Trophoblast cell (in vitro differentiated cells and primary cell): ENCODE data around the gene ZC3H7A. TPM values are rescaled to one million over a fixed set of nuclear protein-coding genes. Genes with fewer than 3 reads are reported as not detected.
A peak's percentile ranks its signal among the peaks of the same experiment; 100 is the strongest.

Experiments used
- DNase-seq, 2 donors: peaks; one replicate each; pipeline ENCODE4 v3.0.0-alpha.2; 2016
- H2AFZ ChIP-seq: 2 replicates; pipeline ENCODE4 v1.6.1; 2013; ENCODE audit warnings: low read length, moderate library complexity, mild to moderate bottlenecking; ENCODE audit not compliant: insufficient read depth, poor library complexity
- H2AK5ac ChIP-seq: 2 replicates; pipeline ENCODE4 v1.6.1; 2013; ENCODE audit warnings: mild to moderate bottlenecking, low read length
- H2BK120ac ChIP-seq: 2 replicates; pipeline ENCODE4 v1.6.1; 2013; ENCODE audit warnings: low read length, mild to moderate bottlenecking, moderate library complexity; ENCODE audit not compliant: insufficient read depth, poor library complexity
- H2BK12ac ChIP-seq: 2 replicates; pipeline ENCODE4 v1.6.1; 2013; ENCODE audit warnings: mild to moderate bottlenecking, low read length, moderate library complexity
- H2BK5ac ChIP-seq: 2 replicates; pipeline ENCODE4 v1.6.1; 2013; ENCODE audit warnings: low read length, low read depth, moderate library complexity, mild to moderate bottlenecking; ENCODE audit not compliant: poor library complexity
- H3K14ac ChIP-seq: 2 replicates; pipeline ENCODE4 v1.6.1; 2013; ENCODE audit warnings: mild to moderate bottlenecking, low read length
- H3K18ac ChIP-seq: 2 replicates; pipeline ENCODE4 v1.6.1; 2013; ENCODE audit warnings: mild to moderate bottlenecking, low read length
- H3K23ac ChIP-seq: 2 replicates; pipeline ENCODE4 v1.6.1; 2013; ENCODE audit warnings: low read length
- H3K27ac ChIP-seq: 2 replicates; pipeline ENCODE4 v1.5.1; 2013; ENCODE audit warnings: low read depth, mild to moderate bottlenecking, inconsistent platforms, low read length, moderate library complexity
- H3K27me3 ChIP-seq: 2 replicates; pipeline ENCODE4 v1.6.1; 2013; ENCODE audit warnings: inconsistent platforms, mild to moderate bottlenecking, low read length, moderate library complexity; ENCODE audit not compliant: insufficient read depth
- H3K36me3 ChIP-seq, 2 experiments: 1 replicate in 1 of 2; 2 replicates in 1 of 2; pipeline ENCODE4 v1.6.1; 2013; ENCODE audit warnings: low read length in 2 of 2, mild to moderate bottlenecking in 2 of 2, moderate library complexity in 1 of 2; ENCODE audit not compliant: insufficient read depth in 2 of 2, control insufficient read depth in 1 of 2
- H3K4ac ChIP-seq: 2 replicates; pipeline ENCODE4 v1.6.1; 2013; ENCODE audit warnings: low read depth, mild to moderate bottlenecking, low read length, moderate library complexity
- H3K4me1 ChIP-seq, 2 experiments: 1 replicate in 1 of 2; 2 replicates in 1 of 2; pipeline ENCODE4 v1.6.1; 2013; ENCODE audit warnings: low read length in 2 of 2, mild to moderate bottlenecking in 2 of 2, moderate library complexity in 1 of 2; ENCODE audit not compliant: insufficient read depth in 2 of 2, control insufficient read depth in 1 of 2
- H3K4me2 ChIP-seq: 2 replicates; pipeline ENCODE4 v1.6.1; 2013; ENCODE audit warnings: inconsistent platforms, mild to moderate bottlenecking, low read length, moderate library complexity
- H3K4me3 ChIP-seq: 2 replicates; pipeline ENCODE4 v1.5.1; 2013; ENCODE audit warnings: mild to moderate bottlenecking, low read depth, low read length, inconsistent platforms
- H3K79me1 ChIP-seq: one replicate; pipeline ENCODE4 v1.6.1; 2013; ENCODE audit warnings: low read length
- H3K79me2 ChIP-seq: 2 replicates; pipeline ENCODE4 v1.6.1; 2013; ENCODE audit warnings: low read length, mild to moderate bottlenecking; ENCODE audit not compliant: control insufficient read depth, insufficient read depth, poor library complexity
- H3K9ac ChIP-seq: 2 replicates; pipeline ENCODE4 v1.6.1; 2013; ENCODE audit warnings: mild to moderate bottlenecking, low read length
- H3K9me3 ChIP-seq: 2 replicates; pipeline ENCODE4 v1.6.1; 2013; ENCODE audit warnings: low read depth, mild to moderate bottlenecking, control low read depth, inconsistent platforms, low read length; ENCODE audit not compliant: insufficient read depth
- H4K12ac ChIP-seq: 2 replicates; pipeline ENCODE4 v1.6.1; 2013; ENCODE audit warnings: low read depth, mild to moderate bottlenecking, low read length, moderate library complexity
- H4K8ac ChIP-seq: 2 replicates; pipeline ENCODE4 v1.6.1; 2013; ENCODE audit warnings: low read depth, mild to moderate bottlenecking, low read length, moderate library complexity
- H4K91ac ChIP-seq: one replicate; pipeline ENCODE4 v1.6.1; 2013; ENCODE audit warnings: low read depth, mild to moderate bottlenecking, low read length, moderate library complexity
- WGBS: extraction: QIAGEN DNeasy Blood & Tissue Kit; methylation state at CpG from one replicate; pipeline ENCODE4 v1.1.7; 2013; ENCODE audit warnings: missing lambda C conversion rate; ENCODE audit not compliant: insufficient read length, insufficient coverage; ENCODE audit errors: extremely low coverage; 5-methylcytosine and 5-hydroxymethylcytosine counted together
- polyA plus RNA-seq: library from polyadenylated mRNA; stranded (reverse); fragments of 200-250 nt; gene quantifications from 2 replicates; pipeline ENCODE4 v1.2.3, GENCODE V29; 2013

The ZC3H7A gene, protein sequence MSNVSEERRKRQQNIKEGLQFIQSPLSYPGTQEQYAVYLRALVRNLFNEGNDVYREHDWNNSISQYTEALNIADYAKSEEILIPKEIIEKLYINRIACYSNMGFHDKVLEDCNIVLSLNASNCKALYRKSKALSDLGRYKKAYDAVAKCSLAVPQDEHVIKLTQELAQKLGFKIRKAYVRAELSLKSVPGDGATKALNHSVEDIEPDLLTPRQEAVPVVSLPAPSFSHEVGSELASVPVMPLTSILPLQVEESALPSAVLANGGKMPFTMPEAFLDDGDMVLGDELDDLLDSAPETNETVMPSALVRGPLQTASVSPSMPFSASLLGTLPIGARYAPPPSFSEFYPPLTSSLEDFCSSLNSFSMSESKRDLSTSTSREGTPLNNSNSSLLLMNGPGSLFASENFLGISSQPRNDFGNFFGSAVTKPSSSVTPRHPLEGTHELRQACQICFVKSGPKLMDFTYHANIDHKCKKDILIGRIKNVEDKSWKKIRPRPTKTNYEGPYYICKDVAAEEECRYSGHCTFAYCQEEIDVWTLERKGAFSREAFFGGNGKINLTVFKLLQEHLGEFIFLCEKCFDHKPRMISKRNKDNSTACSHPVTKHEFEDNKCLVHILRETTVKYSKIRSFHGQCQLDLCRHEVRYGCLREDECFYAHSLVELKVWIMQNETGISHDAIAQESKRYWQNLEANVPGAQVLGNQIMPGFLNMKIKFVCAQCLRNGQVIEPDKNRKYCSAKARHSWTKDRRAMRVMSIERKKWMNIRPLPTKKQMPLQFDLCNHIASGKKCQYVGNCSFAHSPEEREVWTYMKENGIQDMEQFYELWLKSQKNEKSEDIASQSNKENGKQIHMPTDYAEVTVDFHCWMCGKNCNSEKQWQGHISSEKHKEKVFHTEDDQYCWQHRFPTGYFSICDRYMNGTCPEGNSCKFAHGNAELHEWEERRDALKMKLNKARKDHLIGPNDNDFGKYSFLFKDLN
- polyA plus RNA-seq, result 37.2 and 37.3 TPM in 2 replicates

DNA sequence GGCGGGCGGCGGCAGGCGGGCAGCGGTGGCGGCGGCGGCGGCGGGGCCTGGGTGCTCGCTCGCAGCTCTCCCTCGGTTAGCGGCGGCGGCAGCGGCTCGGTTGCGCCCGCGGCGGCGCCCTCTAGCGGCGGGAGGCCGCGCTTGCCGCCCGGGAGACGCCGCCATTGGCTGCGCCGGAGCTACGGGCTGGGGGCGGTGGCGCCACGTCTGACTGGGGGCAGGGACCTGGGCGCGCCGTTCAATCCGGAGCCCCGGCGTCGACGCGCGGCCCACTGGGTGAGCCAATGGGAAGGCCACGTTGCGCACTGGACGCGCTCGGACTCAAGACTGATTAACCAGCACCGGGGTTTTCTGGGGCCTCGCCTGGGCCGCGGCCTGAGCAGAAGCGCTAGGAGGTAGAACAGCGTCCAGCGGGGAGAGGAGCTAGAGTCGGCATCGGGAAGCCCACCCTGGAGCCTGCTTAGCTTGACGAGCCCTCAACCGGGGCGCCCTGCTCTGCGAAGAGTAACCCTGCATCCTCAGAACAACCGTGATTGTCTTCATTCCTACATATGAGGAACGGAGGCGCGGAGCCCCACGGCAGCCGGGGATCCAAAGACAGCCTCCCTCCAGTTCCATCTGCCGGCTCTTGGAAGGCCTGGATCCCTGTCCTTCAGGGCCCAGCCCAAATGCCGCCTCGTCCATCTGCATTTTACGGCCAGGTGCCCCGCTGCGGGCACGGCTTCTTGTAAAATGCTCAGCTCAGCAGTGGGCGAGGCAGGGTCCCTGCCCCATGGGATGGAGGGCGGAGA, at the start of gene ZC3H7A:
Gene ZC3H7A (minus strand): TSS at position 93 of the 791 bp plus-strand sequence. CDS start 14,904 bp downstream, outside the sequence.
- Histone ChIP-seq H2AK5ac (peak within 1 kb of the TSS; percentile 67), H3K23ac (no peak within 1 kb of the TSS), H2AFZ (peak within 1 kb of the TSS; percentile 93), H3K4me2 (peak within 1 kb of the TSS; percentile 81), H3K27me3 (no peaks in the 10 kb centered on the region), H3K4ac (peak within 1 kb of the TSS; percentile 91), H3K14ac (peak within 1 kb of the TSS; percentile 97), H3K4me3 (peak within 1 kb of the TSS; percentile 86), H3K79me2 (peaks cover 21% of the 10 kb centered on the region), H3K27ac (peak within 1 kb of the TSS; percentile 93), H2BK120ac (peak within 1 kb of the TSS; percentile 83), H2BK5ac (peak within 1 kb of the TSS; percentile 91), H3K18ac (peak within 1 kb of the TSS; percentile 98), H3K9ac (peak within 1 kb of the TSS; percentile 80), H4K91ac (peak within 1 kb of the TSS; percentile 96), H4K8ac (peak within 1 kb of the TSS; percentile 87), H3K79me1 (peaks cover 17% of the 10 kb centered on the region), H2BK12ac (peak within 1 kb of the TSS; percentile 5), H4K12ac (peak within 1 kb of the TSS; percentile 86), H3K9me3 (no peaks in the 10 kb centered on the region), H3K36me3 (peaks cover 0 to 3% of the 10 kb centered on the region in 2 experiments), H3K4me1 (peaks cover 14 to 29% of the 10 kb centered on the region in 2 experiments)
- no CpG with 5 or more reads among the region's 80 CpGs for WGBS
- DNase-seq, result peak; percentile 97 to 98

DNA sequence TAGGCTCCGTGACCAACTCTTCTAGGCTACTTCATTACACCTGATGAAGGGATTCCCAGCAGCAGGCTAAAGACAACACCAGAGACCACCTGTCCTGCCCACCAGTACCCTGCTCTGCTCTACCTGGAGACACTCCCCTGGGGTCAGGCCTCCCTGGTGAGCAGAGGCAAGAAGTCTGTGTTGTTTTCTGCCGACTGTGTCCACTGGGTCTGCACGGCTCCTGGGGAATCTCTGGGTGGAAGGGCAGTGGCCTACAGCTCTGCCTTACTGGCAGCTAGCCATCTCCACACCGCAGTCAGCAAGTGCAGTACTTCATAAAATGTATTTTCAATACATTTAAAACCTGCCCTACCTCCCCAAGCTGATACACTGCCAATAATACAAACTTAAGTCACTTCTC, 47.4 kb upstream of the ZC3H7A start:
- Histone ChIP-seq H4K8ac (no peak overlapping the region), H3K23ac (no peak overlapping the region), H4K91ac (no peak overlapping the region), H2AFZ (no peak overlapping the region), H2BK5ac (no peak overlapping the region), H2BK120ac (no peak overlapping the region), H3K4me2 (no peak overlapping the region), H2AK5ac (no peak overlapping the region), H3K27ac (no peak overlapping the region), H3K79me2 (no peaks in the 10 kb centered on the region), H3K9me3 (no peaks in the 10 kb centered on the region), H3K4me3 (no peak overlapping the region), H2BK12ac (no peak overlapping the region), H3K36me3 (peaks cover 50 to 73% of the 10 kb centered on the region in 2 experiments), H3K18ac (no peak overlapping the region), H3K27me3 (no peaks in the 10 kb centered on the region), H3K4ac (no peak overlapping the region), H3K79me1 (no peaks in the 10 kb centered on the region), H3K14ac (no peak overlapping the region), H4K12ac (no peak overlapping the region), H3K9ac (no peak overlapping the region), H3K4me1 (no peaks in the 10 kb centered on the region)
- DNase-seq, result no peak
- no CpG with 5 or more reads among the region's 4 CpGs for WGBS

DNA sequence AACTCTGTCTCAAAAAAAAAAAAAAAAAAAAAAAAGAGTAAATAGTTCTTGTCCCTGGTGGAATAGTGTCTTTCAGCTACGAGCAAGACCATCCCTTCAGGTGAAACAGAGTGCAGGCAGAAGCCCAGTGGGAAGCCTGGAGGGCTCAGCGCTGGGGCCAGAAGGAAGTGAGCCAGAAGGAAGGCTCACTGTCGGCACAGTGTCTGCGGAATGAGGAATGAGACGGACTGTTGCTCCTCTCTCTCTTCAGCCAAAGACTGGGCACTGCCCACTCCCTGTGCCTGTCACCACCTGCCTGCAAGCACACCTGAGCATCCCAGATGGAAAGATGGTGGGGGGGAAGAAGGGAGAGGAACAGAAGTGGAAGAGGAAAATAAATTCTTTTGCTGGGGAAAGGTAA, 46.8 kb upstream of the ZC3H7A start:
- no peaks in the 10 kb centered on the region for H3K4me1 ChIP-seq
- no peak overlapping the region for H2BK5ac ChIP-seq
- H4K12ac ChIP-seq, result no peak overlapping the region
- H2BK12ac ChIP-seq, result no peak overlapping the region
- no peaks in the 10 kb centered on the region for H3K9me3 ChIP-seq
- no peak overlapping the region for H4K91ac ChIP-seq
- WGBS, result no CpG with 5 or more reads among the region's 5 CpGs
- H4K8ac ChIP-seq, result no peak overlapping the region
- no peak overlapping the region for H3K9ac ChIP-seq
- no peak overlapping the region for H3K4ac ChIP-seq
- H3K79me2 ChIP-seq, result no peaks in the 10 kb centered on the region
- H2BK120ac ChIP-seq, result no peak overlapping the region
- H3K4me2 ChIP-seq, result no peak overlapping the region
- H3K23ac ChIP-seq, result no peak overlapping the region
- H2AFZ ChIP-seq, result no peak overlapping the region
- H3K79me1 ChIP-seq, result no peaks in the 10 kb centered on the region
- H3K27me3 ChIP-seq, result no peaks in the 10 kb centered on the region
- H3K18ac ChIP-seq, result no peak overlapping the region
- H3K27ac ChIP-seq, result no peak overlapping the region
- H3K36me3 ChIP-seq, result peaks cover 52 to 76% of the 10 kb centered on the region in 2 experiments
- no peak overlapping the region for H3K14ac ChIP-seq
- no peak for DNase-seq
- no peak overlapping the region for H3K4me3 ChIP-seq
- H2AK5ac ChIP-seq, result no peak overlapping the region

DNA sequence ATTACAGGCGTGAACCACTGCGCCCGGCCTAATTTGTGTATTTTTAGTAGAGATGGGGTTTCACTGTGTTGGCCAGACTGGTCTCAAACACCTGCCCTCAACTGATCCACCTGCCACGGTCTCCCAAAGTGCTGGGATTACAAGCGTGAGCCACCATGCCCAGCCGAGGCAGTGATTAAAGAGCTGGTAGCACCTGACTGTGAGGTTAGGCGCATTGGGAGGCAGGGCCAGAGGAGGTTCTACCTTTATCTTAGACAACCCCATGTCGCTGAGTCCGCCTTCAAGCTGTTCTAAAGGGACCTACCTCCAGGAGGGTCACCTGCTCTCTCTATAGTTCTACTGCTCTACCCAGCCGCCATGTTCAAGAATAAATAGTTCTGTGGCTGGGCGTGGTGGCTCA, 46.1 kb upstream of the ZC3H7A start:
- no peaks in the 10 kb centered on the region for H3K4me1 ChIP-seq
- H3K4me2 ChIP-seq, result no peak overlapping the region
- H4K91ac ChIP-seq, result no peak overlapping the region
- no peak overlapping the region for H2BK12ac ChIP-seq
- H3K4ac ChIP-seq, result no peak overlapping the region
- no peak overlapping the region for H3K27ac ChIP-seq
- H3K36me3 ChIP-seq, result peaks cover 54 to 77% of the 10 kb centered on the region in 2 experiments
- H3K23ac ChIP-seq, result no peak overlapping the region
- H2BK5ac ChIP-seq, result no peak overlapping the region
- H3K9ac ChIP-seq, result no peak overlapping the region
- H4K12ac ChIP-seq, result no peak overlapping the region
- no peaks in the 10 kb centered on the region for H3K27me3 ChIP-seq
- no peaks in the 10 kb centered on the region for H3K79me1 ChIP-seq
- H4K8ac ChIP-seq, result no peak overlapping the region
- no peak overlapping the region for H2BK120ac ChIP-seq
- H2AFZ ChIP-seq, result no peak overlapping the region
- DNase-seq, result no peak
- no CpG with 5 or more reads among the region's 11 CpGs for WGBS
- H3K79me2 ChIP-seq, result no peaks in the 10 kb centered on the region
- no peak overlapping the region for H3K18ac ChIP-seq
- H2AK5ac ChIP-seq, result no peak overlapping the region
- no peak overlapping the region for H3K14ac ChIP-seq
- no peaks in the 10 kb centered on the region for H3K9me3 ChIP-seq
- H3K4me3 ChIP-seq, result no peak overlapping the region
